Lung (tissue), 12 donors: Measurements from ENCODE around the gene CCDC68. TPM values are rescaled to one million over a fixed set of nuclear protein-coding genes. Genes with fewer than 3 reads are reported as not detected.

ENCODE experiments used
- ATAC-seq: fragments of 200-7000 bp; cut with Tn5 transposase; one replicate; pipeline ENCODE4 v1.9.1; 2020; ENCODE audit warnings: moderate number of reproducible peaks; ENCODE audit not compliant: insufficient read depth, low FRiP score
- DNase-seq, 3 donors: peaks; one replicate each; pipeline ENCODE4 v3.0.0-alpha.2; 2013 to 2017
- H3K27ac ChIP-seq, 2 donors: one replicate each; pipeline ENCODE4 v1.5.1; 2013; ENCODE audit warnings: mild to moderate bottlenecking in 2 of 2, moderate library complexity in 2 of 2, control low read depth in 1 of 2, inconsistent platforms in 1 of 2, low read depth in 1 of 2, low read length in 1 of 2
- H3K27me3 ChIP-seq, 3 donors: one replicate each; pipeline ENCODE4 v1.5.1; 2013; ENCODE audit warnings: low read length in 2 of 3; ENCODE audit not compliant: control insufficient read depth in 3 of 3, insufficient read depth in 3 of 3
- H3K36me3 ChIP-seq, 4 donors: one replicate each; pipeline ENCODE4 v1.5.1; 2013; ENCODE audit warnings: low read length in 4 of 4, mild to moderate bottlenecking in 1 of 4, moderate library complexity in 1 of 4; ENCODE audit not compliant: control insufficient read depth in 4 of 4, insufficient read depth in 4 of 4
- H3K4me1 ChIP-seq, 5 donors: one replicate each; pipeline ENCODE4 v1.5.1; 2013; ENCODE audit warnings: low read length in 5 of 5, mild to moderate bottlenecking in 2 of 5, moderate library complexity in 1 of 5; ENCODE audit not compliant: control insufficient read depth in 5 of 5, insufficient read depth in 5 of 5
- H3K4me3 ChIP-seq: one replicate; pipeline ENCODE4 v1.5.1; 2013; ENCODE audit warnings: mild to moderate bottlenecking, control low read depth, moderate library complexity
- H3K9ac ChIP-seq, 2 donors: one replicate each; pipeline ENCODE4 v1.5.1; 2013; ENCODE audit warnings: low read length in 2 of 2, control low read depth in 1 of 2; ENCODE audit not compliant: insufficient read depth in 1 of 2
- H3K9me3 ChIP-seq, 4 donors: one replicate each; pipeline ENCODE4 v1.5.1; 2013; ENCODE audit warnings: low read length in 3 of 4, mild to moderate bottlenecking in 1 of 4, moderate library complexity in 1 of 4; ENCODE audit not compliant: control insufficient read depth in 4 of 4, insufficient read depth in 3 of 4
- WGBS, 2 donors: extraction: QIAGEN DNeasy Blood & Tissue Kit; methylation state at CpG; one replicate each; pipeline ENCODE4 v1.1.7; 2013; 5-methylcytosine and 5-hydroxymethylcytosine counted together
- polyA plus RNA-seq, 2 donors: library from polyadenylated mRNA; stranded (reverse); fragments of 200-250 nt; gene quantifications; one replicate each; pipeline ENCODE4 v1.2.1, GENCODE V29; 2013
- total RNA-seq, 2 donors: library from RNA; depleted of rRNA in 1 of 2; stranded (reverse); fragments of >200 nt in 1 of 2; gene quantifications; one replicate each; pipeline ENCODE4 v1.2.1, GENCODE V29; 2014 to 2021
- TF ChIP-seq, protein P1 (sequence below): IDR thresholded peaks from 2 replicates; pipeline ENCODE4 v1.5.1; 2012; ENCODE audit warnings: mild to moderate bottlenecking; ENCODE audit errors: control extremely low read depth, extremely low read depth
- donor health status: control.
- donor health status: control.
- donor health status: Bipolar disorder and iron deficiency.
- donor health status: healthy.
- donor health status: DM: yes; HTN: yes; CAD: no.

Gene CCDC68
- total and polyA plus RNA-seq, 4 donors = 6.7 to 90.4 (median 10.1) TPM

DNA sequence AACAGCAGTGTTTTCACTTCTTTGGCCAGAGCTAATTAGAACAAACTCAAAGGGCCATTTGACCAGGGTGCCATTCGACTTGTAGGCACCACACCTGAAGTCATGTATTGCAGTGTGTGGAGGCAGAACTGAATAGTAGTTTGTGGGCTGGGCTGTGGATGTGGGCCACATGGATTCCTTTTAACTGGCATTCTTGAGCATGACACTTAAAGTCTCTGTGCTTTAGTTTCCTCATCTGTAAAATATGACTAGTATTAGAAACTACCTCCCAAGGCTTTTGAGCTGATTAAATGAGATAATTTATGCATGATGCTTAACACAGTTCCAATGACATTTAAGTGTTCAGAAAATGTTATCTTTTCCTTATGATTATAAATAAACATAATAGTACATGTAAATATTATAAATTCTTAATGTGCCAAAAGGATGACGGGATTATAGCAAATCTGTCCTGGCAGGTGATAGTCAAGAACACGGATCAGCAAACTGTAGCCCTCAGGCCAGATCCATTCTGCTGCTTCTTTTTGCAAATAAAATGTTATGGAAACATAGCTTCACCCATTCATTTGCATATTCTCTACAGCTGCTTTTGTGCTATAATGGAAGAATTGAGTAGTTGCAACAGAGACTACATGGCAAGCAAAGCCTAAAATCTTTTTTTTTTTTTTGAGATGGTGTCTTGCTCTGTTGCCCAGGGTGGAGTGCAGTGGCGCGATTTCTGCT lies 36.3 kb upstream of the CCDC68 start:
- WGBS, 2 donors = 95 to 96% methylated on average over 5 of the region's 5 CpGs
- Histone ChIP-seq H3K9ac (no peak overlapping the region), H3K36me3 (no peaks in the 10 kb centered on the region), H3K4me3 (no peak overlapping the region), H3K4me1 (no peaks in the 10 kb centered on the region), H3K9me3 (no peaks in the 10 kb centered on the region), H3K27me3 (no peaks in the 10 kb centered on the region), H3K27ac (no peak overlapping the region)
- TF ChIP-seq, protein P1, sequence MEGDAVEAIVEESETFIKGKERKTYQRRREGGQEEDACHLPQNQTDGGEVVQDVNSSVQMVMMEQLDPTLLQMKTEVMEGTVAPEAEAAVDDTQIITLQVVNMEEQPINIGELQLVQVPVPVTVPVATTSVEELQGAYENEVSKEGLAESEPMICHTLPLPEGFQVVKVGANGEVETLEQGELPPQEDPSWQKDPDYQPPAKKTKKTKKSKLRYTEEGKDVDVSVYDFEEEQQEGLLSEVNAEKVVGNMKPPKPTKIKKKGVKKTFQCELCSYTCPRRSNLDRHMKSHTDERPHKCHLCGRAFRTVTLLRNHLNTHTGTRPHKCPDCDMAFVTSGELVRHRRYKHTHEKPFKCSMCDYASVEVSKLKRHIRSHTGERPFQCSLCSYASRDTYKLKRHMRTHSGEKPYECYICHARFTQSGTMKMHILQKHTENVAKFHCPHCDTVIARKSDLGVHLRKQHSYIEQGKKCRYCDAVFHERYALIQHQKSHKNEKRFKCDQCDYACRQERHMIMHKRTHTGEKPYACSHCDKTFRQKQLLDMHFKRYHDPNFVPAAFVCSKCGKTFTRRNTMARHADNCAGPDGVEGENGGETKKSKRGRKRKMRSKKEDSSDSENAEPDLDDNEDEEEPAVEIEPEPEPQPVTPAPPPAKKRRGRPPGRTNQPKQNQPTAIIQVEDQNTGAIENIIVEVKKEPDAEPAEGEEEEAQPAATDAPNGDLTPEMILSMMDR = no peak
- no peak for ATAC-seq
- no peak for DNase-seq

DNA sequence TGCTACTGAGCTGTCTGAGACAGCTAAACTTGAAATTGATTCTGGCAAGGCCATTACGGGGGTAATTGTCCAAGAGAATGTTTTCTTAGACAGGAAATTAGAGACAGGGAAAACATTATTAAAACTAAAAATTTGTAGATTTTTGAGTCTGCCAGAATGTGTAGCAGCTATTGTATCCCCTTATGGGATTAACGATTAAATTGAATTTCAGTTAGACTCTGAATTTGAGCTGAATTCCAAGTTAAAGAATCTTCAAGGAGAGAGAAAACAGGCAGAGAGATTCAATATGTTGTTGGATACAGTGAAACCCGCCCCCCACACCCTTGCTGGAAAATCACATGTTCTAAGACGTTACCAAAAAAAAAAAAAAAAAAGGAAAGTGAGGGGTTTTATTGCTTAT lies 32.7 kb upstream of the CCDC68 start:
- Histone ChIP-seq H3K27me3 (no peaks in the 10 kb centered on the region), H3K4me3 (no peak overlapping the region), H3K4me1 (no peaks in the 10 kb centered on the region), H3K27ac (no peak overlapping the region), H3K9me3 (no peaks in the 10 kb centered on the region), H3K9ac (no peak overlapping the region), H3K36me3 (no peaks in the 10 kb centered on the region)
- WGBS, 2 donors = 84 to 90% methylated on average over 4 of the region's 4 CpGs
- TF ChIP-seq, protein P1 = no peak
- no peak for ATAC-seq
- DNase-seq = peak in 1 of 3 donors; percentile 26

DNA sequence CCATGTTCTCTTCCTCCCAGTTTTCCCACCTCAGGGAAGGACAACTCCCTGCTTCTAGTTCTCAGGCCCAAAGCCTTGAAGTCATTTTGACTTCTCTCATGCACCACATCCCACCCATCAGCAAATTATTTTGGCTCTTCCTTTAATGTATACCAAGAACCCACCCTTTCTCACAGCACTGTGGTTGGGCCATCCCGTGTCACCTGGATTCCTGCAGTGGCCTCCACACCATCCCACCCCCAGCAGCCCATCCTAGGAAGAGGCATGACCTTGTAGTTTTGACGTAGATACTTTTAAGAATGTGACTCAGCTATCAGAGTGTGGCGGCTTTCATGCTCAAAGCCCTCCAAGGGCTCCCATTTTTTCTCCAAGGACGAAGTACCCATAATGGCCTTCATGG lies 25.6 kb upstream of the CCDC68 start:
- Histone ChIP-seq H3K27ac (no peak overlapping the region), H3K4me1 (peaks cover 0 to 12% (median 0%) of the 10 kb centered on the region in 5 donors), H3K9ac (no peak overlapping the region), H3K4me3 (no peak overlapping the region), H3K27me3 (no peaks in the 10 kb centered on the region), H3K36me3 (no peaks in the 10 kb centered on the region), H3K9me3 (no peaks in the 10 kb centered on the region)
- no peak for DNase-seq
- TF ChIP-seq, protein P1 = no peak
- 92% methylated on average over 4 of the region's 4 CpGs for WGBS, 2 donors
- no peak for ATAC-seq

DNA sequence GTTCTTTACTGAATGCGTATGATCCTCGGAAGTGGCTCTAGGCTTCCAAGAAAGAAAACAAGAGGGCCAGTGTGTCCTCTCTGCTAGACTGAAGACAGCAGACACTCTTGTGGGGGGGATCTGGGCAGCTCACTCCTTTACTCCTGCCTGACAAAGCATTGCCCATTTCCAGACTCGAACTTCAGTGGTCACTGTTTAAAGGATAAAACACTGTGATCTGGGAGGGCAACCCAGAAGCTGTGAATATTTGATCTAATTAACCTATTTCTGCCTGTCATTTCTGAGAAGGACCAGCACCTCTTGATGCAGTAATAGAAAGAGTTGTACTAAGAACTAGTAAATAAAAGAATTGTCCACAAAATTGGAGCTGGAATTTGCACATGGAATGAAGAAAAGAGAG lies 24.5 kb upstream of the CCDC68 start:
- H3K9me3 ChIP-seq = no peaks in the 10 kb centered on the region
- no peaks in the 10 kb centered on the region for H3K27me3 ChIP-seq
- H3K9ac ChIP-seq = no peak overlapping the region
- no peaks in the 10 kb centered on the region for H3K36me3 ChIP-seq
- H3K4me1 ChIP-seq = peaks cover 0 to 12% (median 0%) of the 10 kb centered on the region in 5 donors
- ATAC-seq = no peak
- H3K27ac ChIP-seq = no peak overlapping the region
- TF ChIP-seq, protein P1 = no peak
- H3K4me3 ChIP-seq = no peak overlapping the region
- 86 to 88% methylated on average over 3 of the region's 3 CpGs for WGBS, 2 donors
- DNase-seq = no peak
